Fibroblast of the conjunctiva (primary cell): Measurements from ENCODE around the gene CMC1.

Source experiments
- DNase-seq: peaks from one replicate; pipeline ENCODE4 v3.0.0-alpha.2; 2010; ENCODE audit warnings: low read depth

The CMC1 gene

DNA sequence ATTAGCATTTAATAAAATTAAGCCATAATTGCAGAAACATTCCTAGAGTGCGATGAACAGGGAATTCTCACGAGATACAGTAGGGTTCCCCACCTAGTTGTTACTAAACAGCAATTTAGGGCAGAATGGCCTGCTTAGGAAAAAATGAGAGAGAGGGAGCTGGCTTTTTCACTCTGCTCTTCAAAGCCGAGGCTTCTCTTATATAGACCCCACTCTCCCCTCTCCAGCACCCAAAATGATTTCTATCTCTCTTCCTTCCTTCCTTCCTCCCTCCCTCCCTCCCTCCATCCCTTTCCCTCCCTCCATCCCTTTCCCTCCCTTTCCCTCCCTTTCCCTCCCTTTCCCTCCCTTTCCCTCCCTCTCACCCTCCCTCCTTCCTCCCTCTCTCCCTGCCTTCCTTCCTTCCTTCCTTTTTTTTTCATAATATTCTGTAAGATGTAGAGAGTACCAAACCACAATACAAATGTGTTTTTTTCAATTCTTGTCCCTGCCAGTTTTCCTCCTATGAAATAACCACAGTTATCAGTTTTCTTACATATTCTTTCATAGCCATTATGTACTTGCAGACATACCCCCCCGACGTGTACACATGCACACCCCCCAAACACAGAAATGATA lies 59.0 kb downstream of the CMC1 start:
- no peak for DNase-seq

- DNase-seq = no peak
Measured at GRCh38 chr3:28301688-28302087, 60.3 kb downstream of the CMC1 start.

GRCh38 chr3:28308196-28308595 lies 66.8 kb downstream of the CMC1 start:
- DNase-seq = no peak

DNA sequence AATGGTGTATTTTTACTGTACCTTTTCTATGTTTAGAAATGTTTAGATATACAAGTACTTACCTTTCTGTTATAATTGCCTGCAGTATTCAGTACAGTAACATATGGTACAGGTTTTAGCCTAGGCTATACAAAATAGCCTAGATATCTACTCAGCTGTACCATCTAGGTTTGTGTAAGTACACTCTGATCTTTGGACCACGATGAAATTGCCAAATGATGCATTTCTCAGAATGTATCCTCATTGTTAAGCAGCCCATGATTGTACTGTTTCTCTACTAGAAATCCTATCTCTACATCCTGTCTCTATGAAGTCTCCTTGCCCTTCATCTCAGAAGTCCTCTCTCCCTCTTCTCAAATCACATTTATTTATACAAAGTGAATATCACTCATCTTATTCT lies 74.3 kb downstream of the CMC1 start:
- no peak for DNase-seq

DNA sequence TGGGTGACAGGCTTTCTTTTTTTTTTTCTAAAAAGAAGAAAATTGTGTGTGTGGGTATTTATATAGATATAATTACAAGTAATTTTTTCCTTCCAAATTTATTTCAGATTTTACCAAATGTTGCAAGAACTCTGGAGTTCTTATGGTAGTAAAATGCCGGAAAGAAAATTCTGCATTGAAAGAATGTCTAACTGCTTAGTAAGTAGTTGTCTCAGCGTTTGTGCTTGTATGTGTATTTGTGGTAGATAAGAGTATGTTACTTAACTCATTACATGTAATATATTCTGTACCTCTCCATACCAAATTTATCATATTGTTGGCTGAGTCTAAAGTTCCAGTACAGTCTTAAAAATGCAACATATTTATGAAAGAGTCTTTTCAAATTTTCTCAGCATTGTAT lies 74.8 kb downstream of the CMC1 start:
- no peak for DNase-seq

DNA sequence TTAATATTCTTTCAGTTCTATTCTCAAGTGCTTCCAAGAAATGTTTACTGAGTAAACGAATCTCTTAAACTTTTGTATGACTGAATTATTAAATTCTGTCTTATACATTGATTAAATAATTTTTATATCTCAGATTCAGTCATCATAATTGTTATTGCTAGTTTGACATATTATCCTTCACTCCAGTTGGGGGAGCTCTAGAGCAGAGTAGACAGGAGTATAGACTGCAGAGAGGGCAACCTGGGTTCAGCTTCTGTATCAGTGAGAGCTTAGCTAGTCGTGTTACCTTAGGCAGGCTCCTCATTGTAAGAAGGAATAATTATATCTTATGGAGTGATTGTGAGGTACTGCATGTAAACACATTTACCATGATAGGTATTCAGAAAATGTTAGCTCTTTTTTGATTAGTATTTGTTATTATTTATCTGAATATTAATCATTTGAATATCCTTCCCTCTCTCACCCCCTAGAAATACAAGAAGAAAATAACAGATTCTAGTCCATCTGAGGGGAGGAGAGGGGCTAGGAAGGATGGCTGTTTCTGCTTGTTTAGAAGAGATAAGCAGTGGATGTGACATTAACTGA lies 76.1 kb downstream of the CMC1 start:
- DNase-seq = peak; percentile 8

- DNase-seq = no peak
Measured at GRCh38 chr3:28320981-28321380, 79.6 kb downstream of the CMC1 start.

DNA sequence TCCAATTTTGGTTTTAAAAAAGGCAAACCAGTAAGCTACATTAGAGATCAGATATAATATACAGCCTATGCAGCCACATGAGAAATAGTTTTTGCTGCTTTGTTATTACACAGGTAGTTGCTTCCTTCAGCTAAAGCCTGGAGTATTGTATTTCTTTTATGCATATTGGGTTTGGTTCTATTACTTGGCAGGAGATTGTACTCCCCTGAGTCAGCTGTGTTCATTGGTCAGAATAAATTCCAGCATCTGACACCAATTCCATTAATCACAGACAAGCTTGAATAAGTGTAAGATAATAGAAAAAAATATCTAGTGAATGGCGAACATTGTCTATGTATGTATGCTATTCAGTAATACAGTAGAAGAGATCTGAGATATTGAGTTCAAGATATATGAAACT lies 81.0 kb downstream of the CMC1 start:
- no peak for DNase-seq

- DNase-seq = no peak
Measured at GRCh38 chr3:28326458-28326926, 85.1 kb downstream of the CMC1 start.

- DNase-seq = no peak
Measured at GRCh38 chr3:28328188-28329151, 87.1 kb downstream of the CMC1 start.

GRCh38 chr3:28334552-28334951 lies 93.1 kb downstream of the CMC1 start:
- no peak for DNase-seq

GRCh38 chr3:28335246-28335645 lies 93.8 kb downstream of the CMC1 start:
- no peak for DNase-seq

DNA sequence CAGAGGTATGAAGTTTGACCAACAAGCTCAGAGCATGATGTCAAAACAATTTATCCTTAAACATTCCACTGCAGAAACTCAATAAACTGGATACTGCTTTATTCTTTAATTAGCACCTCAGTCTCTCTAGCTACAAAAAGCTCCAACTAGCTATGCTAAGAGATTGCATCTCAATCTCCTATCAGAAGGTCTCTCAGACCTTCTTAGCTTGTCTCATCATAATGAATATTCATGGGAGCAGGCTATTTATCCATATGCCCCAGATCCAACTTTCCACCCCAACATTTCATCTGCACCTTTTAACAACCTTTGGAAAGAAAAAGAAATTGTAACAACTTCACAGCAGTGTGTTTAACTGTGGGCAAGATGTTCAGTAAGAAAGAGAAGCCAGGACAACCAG lies 95.8 kb downstream of the CMC1 start:
- no peak for DNase-seq

DNA sequence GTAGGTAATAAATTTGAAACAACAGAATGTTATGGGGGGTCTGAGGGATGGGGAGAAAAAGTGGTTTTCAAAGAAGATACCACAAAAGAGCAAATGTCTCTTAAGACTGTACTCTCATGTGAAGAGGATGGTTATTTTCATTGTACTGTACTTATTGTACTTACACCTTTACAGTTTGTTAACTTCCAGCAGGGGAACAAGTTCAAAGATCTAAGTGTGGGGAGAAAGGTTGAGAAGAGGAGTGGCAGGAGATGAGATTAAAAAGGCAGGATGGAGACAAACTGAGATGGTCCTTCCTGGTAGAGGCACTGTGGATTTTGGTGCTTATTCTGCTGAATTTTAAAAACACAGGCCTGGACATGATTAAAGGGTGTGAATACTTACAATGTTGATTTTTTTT lies 101.7 kb downstream of the CMC1 start:
- DNase-seq = no peak

- DNase-seq = no peak
Measured at GRCh38 chr3:28345690-28346089, 104.3 kb downstream of the CMC1 start.

DNA sequence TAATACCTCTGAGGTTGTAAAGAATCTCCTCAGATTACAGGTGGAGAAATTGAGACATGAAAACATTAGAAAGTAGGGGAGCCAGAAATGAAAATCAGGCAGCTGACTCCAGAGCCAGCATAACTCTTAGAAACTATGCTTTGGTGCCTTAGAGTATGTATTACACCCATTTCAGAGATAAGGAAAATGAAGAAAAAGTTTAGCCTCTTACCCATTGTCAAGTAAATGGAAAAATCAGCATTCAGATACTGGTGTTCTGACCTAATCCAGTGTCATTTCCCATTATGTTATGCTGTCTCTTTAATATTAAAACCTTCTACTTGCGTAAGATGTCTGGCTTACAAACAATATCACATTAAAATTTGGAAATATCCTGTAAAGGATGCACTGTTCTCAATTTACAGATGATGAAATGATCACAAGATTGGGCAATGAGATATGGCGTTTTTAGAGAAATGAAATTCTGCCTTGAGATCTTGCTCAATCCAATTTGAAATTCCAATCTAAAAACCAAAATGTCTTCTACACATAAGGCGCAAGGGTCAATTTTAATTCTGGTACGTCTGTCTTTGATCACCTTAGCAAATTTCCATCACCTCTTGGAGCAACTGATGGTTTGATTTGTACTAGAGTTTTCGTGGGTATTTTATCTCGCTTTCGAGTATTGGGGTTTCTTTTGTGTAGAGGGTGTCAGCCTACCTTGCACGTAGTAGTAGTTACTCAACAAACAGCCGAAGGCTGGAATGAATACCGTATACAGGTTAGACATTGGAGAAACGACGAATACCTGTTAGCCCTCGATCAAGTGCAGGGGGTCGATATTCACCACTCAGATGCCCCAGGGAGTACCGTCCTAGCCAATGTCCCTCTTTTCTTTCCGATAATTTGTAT lies 106.2 kb downstream of the CMC1 start:
- DNase-seq = peak; percentile 72

GRCh38 chr3:28348265-28348628 lies 106.8 kb downstream of the CMC1 start:
- peak; percentile 95 for DNase-seq

- peak; percentile 95 for DNase-seq
Measured at GRCh38 chr3:28348629-28349468, 107.4 kb downstream of the CMC1 start, which contains the start of the genes AZI2 and ZCWPW2. Gene AZI2 (minus strand): TSS chr3:28348824. CDS start chr3:28340617, 8,207 bp downstream. Gene ZCWPW2 (plus strand): TSS chr3:28348721. CDS start chr3:28413069, 64,348 bp downstream.

DNA sequence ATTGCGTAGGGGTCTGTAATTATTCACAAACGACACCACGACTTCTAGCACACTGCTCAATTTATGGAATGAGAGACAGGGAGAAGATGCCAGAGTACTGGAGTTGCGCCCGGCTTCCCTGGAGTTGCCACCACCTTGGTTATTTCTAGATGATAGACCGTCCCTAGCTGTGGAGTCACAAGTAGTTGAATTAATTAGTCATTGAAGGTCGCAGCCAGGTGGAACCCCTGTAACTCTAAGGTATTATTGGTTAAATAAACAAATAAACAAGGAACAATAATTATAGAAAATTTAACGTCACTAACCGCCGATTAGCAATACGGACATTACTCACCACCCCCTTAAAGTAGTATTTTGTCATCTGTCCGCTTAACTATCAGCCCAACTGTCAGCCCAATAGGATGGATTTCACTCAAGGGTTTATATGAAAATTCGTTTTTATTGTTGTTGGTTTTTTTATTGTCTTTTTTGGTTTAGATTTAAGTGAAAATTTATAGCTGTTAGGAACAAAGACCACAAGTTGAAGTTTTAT lies 108.1 kb downstream of the CMC1 start:
- no peak for DNase-seq
